Lung (tissue), 12 donors: ENCODE measurements around the gene IQCE. TPM values are rescaled to one million over a fixed set of nuclear protein-coding genes. Genes with fewer than 3 reads are reported as not detected.

ENCODE experiments used
- ATAC-seq: fragments of 200-7000 bp; cut with Tn5 transposase; one replicate; pipeline ENCODE4 v1.9.1; 2020; ENCODE audit warnings: moderate number of reproducible peaks; ENCODE audit not compliant: insufficient read depth, low FRiP score
- DNase-seq, 3 donors: peaks; one replicate each; pipeline ENCODE4 v3.0.0-alpha.2; 2013 to 2017
- H3K27ac ChIP-seq, 2 donors: one replicate each; pipeline ENCODE4 v1.5.1; 2013; ENCODE audit warnings: mild to moderate bottlenecking in 2 of 2, moderate library complexity in 2 of 2, control low read depth in 1 of 2, inconsistent platforms in 1 of 2, low read depth in 1 of 2, low read length in 1 of 2
- H3K27me3 ChIP-seq, 3 donors: one replicate each; pipeline ENCODE4 v1.5.1; 2013; ENCODE audit warnings: low read length in 2 of 3; ENCODE audit not compliant: control insufficient read depth in 3 of 3, insufficient read depth in 3 of 3
- H3K36me3 ChIP-seq, 4 donors: one replicate each; pipeline ENCODE4 v1.5.1; 2013; ENCODE audit warnings: low read length in 4 of 4, mild to moderate bottlenecking in 1 of 4, moderate library complexity in 1 of 4; ENCODE audit not compliant: control insufficient read depth in 4 of 4, insufficient read depth in 4 of 4
- H3K4me1 ChIP-seq, 5 donors: one replicate each; pipeline ENCODE4 v1.5.1; 2013; ENCODE audit warnings: low read length in 5 of 5, mild to moderate bottlenecking in 2 of 5, moderate library complexity in 1 of 5; ENCODE audit not compliant: control insufficient read depth in 5 of 5, insufficient read depth in 5 of 5
- H3K4me3 ChIP-seq: one replicate; pipeline ENCODE4 v1.5.1; 2013; ENCODE audit warnings: mild to moderate bottlenecking, control low read depth, moderate library complexity
- H3K9ac ChIP-seq, 2 donors: one replicate each; pipeline ENCODE4 v1.5.1; 2013; ENCODE audit warnings: low read length in 2 of 2, control low read depth in 1 of 2; ENCODE audit not compliant: insufficient read depth in 1 of 2
- H3K9me3 ChIP-seq, 4 donors: one replicate each; pipeline ENCODE4 v1.5.1; 2013; ENCODE audit warnings: low read length in 3 of 4, mild to moderate bottlenecking in 1 of 4, moderate library complexity in 1 of 4; ENCODE audit not compliant: control insufficient read depth in 4 of 4, insufficient read depth in 3 of 4
- WGBS, 2 donors: extraction: QIAGEN DNeasy Blood & Tissue Kit; methylation state at CpG; one replicate each; pipeline ENCODE4 v1.1.7; 2013; 5-methylcytosine and 5-hydroxymethylcytosine counted together
- polyA plus RNA-seq, 2 donors: library from polyadenylated mRNA; stranded (reverse); fragments of 200-250 nt; gene quantifications; one replicate each; pipeline ENCODE4 v1.2.1, GENCODE V29; 2013
- total RNA-seq, 2 donors: library from RNA; depleted of rRNA in 1 of 2; stranded (reverse); fragments of >200 nt in 1 of 2; gene quantifications; one replicate each; pipeline ENCODE4 v1.2.1, GENCODE V29; 2014 to 2021
- TF ChIP-seq, protein P1 (sequence below): IDR thresholded peaks from 2 replicates; pipeline ENCODE4 v1.5.1; 2012; ENCODE audit warnings: mild to moderate bottlenecking; ENCODE audit errors: control extremely low read depth, extremely low read depth
- donor health status: control.
- donor health status: control.
- donor health status: Bipolar disorder and iron deficiency.
- donor health status: healthy.
- donor health status: DM: yes; HTN: yes; CAD: no.

Gene IQCE
- total and polyA plus RNA-seq, 4 donors, result 8.1 to 29.0 (median 16.0) TPM

DNA sequence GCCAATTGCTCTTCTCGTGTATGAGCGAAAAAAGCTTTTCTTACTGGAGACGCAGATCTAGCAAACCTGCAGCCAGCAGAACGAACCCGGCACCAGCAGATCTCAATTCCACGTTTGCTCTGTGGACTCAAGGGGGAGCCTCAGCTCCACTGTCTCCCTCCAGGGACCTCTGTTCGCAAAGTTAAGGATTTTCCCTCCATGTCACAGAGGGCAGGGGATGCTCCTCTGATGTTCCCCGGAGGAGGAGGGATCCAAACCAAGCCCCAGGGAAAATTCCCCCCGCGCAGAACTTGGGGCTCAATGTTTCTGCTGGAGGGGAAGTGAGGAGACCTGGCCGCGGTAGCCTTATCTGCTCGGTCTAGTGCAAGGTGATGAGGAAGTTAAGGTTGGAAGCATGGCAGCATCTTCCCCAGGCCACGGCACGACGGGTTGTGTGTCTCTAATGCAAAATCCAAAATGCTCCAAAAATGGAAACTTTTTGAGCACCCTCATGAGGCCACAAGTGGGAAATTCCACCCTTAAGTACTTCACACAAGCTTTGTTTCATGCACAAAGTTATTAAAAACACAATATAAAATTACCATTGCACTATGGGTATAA, 9.0 kb downstream of the IQCE start:
- TF ChIP-seq, protein P1, sequence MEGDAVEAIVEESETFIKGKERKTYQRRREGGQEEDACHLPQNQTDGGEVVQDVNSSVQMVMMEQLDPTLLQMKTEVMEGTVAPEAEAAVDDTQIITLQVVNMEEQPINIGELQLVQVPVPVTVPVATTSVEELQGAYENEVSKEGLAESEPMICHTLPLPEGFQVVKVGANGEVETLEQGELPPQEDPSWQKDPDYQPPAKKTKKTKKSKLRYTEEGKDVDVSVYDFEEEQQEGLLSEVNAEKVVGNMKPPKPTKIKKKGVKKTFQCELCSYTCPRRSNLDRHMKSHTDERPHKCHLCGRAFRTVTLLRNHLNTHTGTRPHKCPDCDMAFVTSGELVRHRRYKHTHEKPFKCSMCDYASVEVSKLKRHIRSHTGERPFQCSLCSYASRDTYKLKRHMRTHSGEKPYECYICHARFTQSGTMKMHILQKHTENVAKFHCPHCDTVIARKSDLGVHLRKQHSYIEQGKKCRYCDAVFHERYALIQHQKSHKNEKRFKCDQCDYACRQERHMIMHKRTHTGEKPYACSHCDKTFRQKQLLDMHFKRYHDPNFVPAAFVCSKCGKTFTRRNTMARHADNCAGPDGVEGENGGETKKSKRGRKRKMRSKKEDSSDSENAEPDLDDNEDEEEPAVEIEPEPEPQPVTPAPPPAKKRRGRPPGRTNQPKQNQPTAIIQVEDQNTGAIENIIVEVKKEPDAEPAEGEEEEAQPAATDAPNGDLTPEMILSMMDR, result peak; percentile 20
- ATAC-seq, result no peak
- no peak overlapping the region for H3K4me3 ChIP-seq
- no peak overlapping the region for H3K9ac ChIP-seq
- peaks cover 0 to 5% (median 3%) of the 10 kb centered on the region in 4 donors for H3K36me3 ChIP-seq
- DNase-seq, result peak; percentile 54 to 71 (median 68)
- H3K27ac ChIP-seq, result no peak overlapping the region
- H3K9me3 ChIP-seq, result peaks cover 0 to 2% (median 0%) of the 10 kb centered on the region in 4 donors
- 28 to 41% methylated on average over 16 of the region's 16 CpGs for WGBS, 2 donors
- no peaks in the 10 kb centered on the region for H3K27me3 ChIP-seq
- H3K4me1 ChIP-seq, result peaks cover 0 to 20% (median 5%) of the 10 kb centered on the region in 5 donors

DNA sequence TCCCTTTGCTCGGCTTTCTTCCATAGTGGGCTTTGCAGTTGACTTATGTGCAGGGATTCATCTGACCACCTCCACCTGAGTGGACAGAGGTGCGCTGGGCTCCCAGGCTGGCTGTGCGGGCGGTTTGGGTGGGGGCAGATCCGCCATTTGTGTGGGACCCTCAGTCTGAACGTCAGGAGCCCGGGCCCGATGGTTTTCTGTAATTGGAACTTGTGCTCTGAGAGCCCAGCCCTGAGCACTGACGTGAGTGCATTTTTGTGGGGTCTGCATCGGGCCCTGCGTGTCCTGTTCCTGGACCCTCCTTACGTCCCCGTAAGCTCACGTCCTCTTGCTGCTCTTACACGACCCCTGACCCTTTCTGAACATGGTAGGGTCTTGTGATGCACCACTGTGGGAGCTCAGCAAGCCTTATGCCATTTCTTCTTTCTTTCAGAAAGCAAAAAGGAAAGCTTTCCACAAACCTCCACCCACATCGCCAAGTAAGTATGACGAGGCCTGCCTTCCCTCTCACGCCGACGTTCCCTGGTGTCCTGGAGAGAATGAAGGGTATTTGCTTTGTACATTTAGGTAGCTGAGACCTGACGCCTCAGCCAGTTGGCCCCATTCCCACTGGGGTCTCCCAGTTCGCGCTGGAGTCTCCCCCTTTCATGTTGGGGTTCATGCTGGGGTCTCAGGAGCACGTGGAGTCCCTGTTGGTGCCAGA, 9.9 kb downstream of the IQCE start:
- H3K9ac ChIP-seq, result no peak overlapping the region
- H3K9me3 ChIP-seq, result peaks cover 0 to 2% (median 0%) of the 10 kb centered on the region in 4 donors
- TF ChIP-seq, protein P1, result no peak
- H3K27me3 ChIP-seq, result no peaks in the 10 kb centered on the region
- no peak for DNase-seq
- H3K4me3 ChIP-seq, result no peak overlapping the region
- H3K27ac ChIP-seq, result no peak overlapping the region
- peaks cover 0 to 7% (median 2%) of the 10 kb centered on the region in 4 donors for H3K36me3 ChIP-seq
- WGBS, 2 donors, result 94 to 95% methylated on average over 24 of the region's 24 CpGs
- peaks cover 0 to 20% (median 5%) of the 10 kb centered on the region in 5 donors for H3K4me1 ChIP-seq
- no peak for ATAC-seq

DNA sequence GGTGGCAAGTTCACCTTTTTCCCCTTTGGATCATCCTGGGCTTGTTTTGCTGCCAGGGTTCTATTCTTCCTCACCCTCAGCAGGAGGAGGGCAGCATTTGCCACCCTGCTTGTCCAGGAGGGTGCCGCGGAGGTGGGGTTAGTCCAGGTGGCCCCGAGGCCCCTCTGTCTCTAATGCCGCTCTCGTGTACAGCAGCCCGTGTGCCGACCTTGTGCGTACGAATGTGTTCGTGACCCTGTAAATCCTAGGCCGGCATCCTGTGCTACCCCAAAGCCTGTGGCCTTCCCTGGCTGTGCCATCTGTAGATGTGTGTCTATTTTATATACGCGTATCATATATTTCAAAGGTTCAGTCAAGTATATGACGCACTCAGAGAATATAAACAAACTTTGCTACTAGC, 10.6 kb downstream of the IQCE start:
- Histone ChIP-seq H3K27me3 (no peaks in the 10 kb centered on the region), H3K36me3 (peaks cover 0 to 12% (median 2%) of the 10 kb centered on the region in 4 donors), H3K9ac (no peak overlapping the region), H3K4me1 (peaks cover 0 to 20% (median 5%) of the 10 kb centered on the region in 5 donors), H3K4me3 (no peak overlapping the region), H3K27ac (no peak overlapping the region), H3K9me3 (peaks cover 0 to 2% (median 0%) of the 10 kb centered on the region in 4 donors)
- DNase-seq, result no peak
- no peak for ATAC-seq
- TF ChIP-seq, protein P1, result no peak
- WGBS, 2 donors, result 95 to 97% methylated on average over 14 of the region's 14 CpGs
